A549 (cell line): ENCODE results near the gene ABCC4. TPM values are rescaled to one million over a fixed set of nuclear protein-coding genes. Genes with fewer than 3 reads are reported as not detected.

Source experiments
- ATAC-seq, 2 experiments: fragments of 200-7000 bp in 1 of 2; fragments of >200 bp in 1 of 2; cut with Nextera tagmentation in 1 of 2; cut with Tn5 transposase in 1 of 2; 3 replicates each; pipeline versions ENCODE4 v1.8.0 to v1.9.1; 2018 to 2020; ENCODE audit warnings: mild to moderate bottlenecking in 1 of 2, moderate library complexity in 1 of 2
- CTCF ChIA-PET: fragments of 300-600 bp; sonication (Branson Sonifier 250); formaldehyde crosslinking; extraction: SDS; loops from one replicate; lab custom pipeline; 2021; ENCODE audit warnings: antibody characterized with exemption, inconsistent platforms; lab: Yijun Ruan, JAX
- POLR2A ChIA-PET: fragments of 350-600 bp; formaldehyde crosslinking; extraction: SDS; loops from one replicate; lab custom pipeline; 2021; ENCODE audit warnings: antibody characterized with exemption, inconsistent platforms; lab: Yijun Ruan, JAX
- DNase-seq, 2 experiments: peaks; one replicate each; pipeline versions ENCODE4 v3.0.0 to v3.0.0-alpha.2; 2011 to 2016; ENCODE audit warnings: low read depth in 1 of 2, low spot score in 1 of 2
- FAIRE-seq: peaks from 2 replicates; lab custom pipeline; 2011; peaks lifted over from hg19 to GRCh38; lab: Jason Lieb, UNC
- H3K27ac ChIP-seq, 2 experiments: fragments of >200 bp; sonication (Bioruptor Twin); formaldehyde crosslinking; 3 replicates each; pipeline ENCODE4 v1.5.1; 2016 to 2017
- H3K4me1 ChIP-seq: fragments of >200 bp; sonication (Bioruptor Twin); formaldehyde crosslinking; 3 replicates; pipeline ENCODE4 v1.6.1; 2016
- H3K4me2 ChIP-seq: fragments of >200 bp; sonication (Bioruptor Twin); formaldehyde crosslinking; 3 replicates; pipeline ENCODE4 v1.6.1; 2016
- H3K4me3 ChIP-seq: fragments of >200 bp; sonication (Bioruptor Twin); formaldehyde crosslinking; 3 replicates; pipeline ENCODE4 v1.5.1; 2016
- H3K9me3 ChIP-seq: fragments of >200 bp; sonication (Bioruptor Twin); formaldehyde crosslinking; 3 replicates; pipeline ENCODE4 v1.6.1; 2016
- BHLHE40 ChIP-seq: IDR thresholded peaks from 2 replicates; pipeline ENCODE4 v1.6.1; 2012; ENCODE audit warnings: low read depth, low read length, inconsistent platforms
- CHD2 ChIP-seq: fragments of 150-350 bp; IDR thresholded peaks from 2 replicates; pipeline ENCODE4 v1.6.1; 2014; ENCODE audit warnings: low read length; ENCODE audit not compliant: partially characterized antibody
- EHF ChIP-seq: fragments of 250-450 bp; sonication (Bioruptor Pico); IDR thresholded peaks from 2 replicates; pipeline ENCODE4 v1.5.0; 2020; ENCODE audit warnings: mild to moderate bottlenecking
- EP300 ChIP-seq, 2 experiments: fragments of >200 bp; sonication (Bioruptor Twin); formaldehyde crosslinking; IDR thresholded peaks; 2 replicates in 1 of 2; 3 replicates in 1 of 2; pipeline ENCODE4 v1.6.1; 2016 to 2017
- FOSL2 ChIP-seq, 2 experiments: fragments of 450-650 bp in 1 of 2; fragments of >200 bp in 1 of 2; sonication (Bioruptor Twin) in 1 of 2; formaldehyde crosslinking; IDR thresholded peaks; 2 replicates each; pipeline versions ENCODE4 v1.5.0 to v1.6.1; 2016 to 2020; ENCODE audit warnings: mild to moderate bottlenecking in 1 of 2, moderate library complexity in 1 of 2
- FOXS1 ChIP-seq: fragments of 250-450 bp; sonication (Bioruptor Pico); IDR thresholded peaks from 2 replicates; pipeline ENCODE4 v1.5.0; 2020; ENCODE audit warnings: mild to moderate bottlenecking, moderate library complexity
- GATA3 ChIP-seq: IDR thresholded peaks from 2 replicates; pipeline ENCODE4 v1.6.1; 2012; ENCODE audit warnings: borderline replicate concordance
- HDAC2 ChIP-seq: fragments of 200-600 bp; sonication (generic); IDR thresholded peaks from 2 replicates; pipeline ENCODE4 v1.6.1; 2016
- HOXA7 ChIP-seq: fragments of 250-450 bp; sonication (Bioruptor Pico); IDR thresholded peaks from 2 replicates; pipeline ENCODE4 v1.5.0; 2020; ENCODE audit warnings: mild to moderate bottlenecking, moderate library complexity
- HOXB5 ChIP-seq: fragments of 250-450 bp; sonication (Bioruptor Pico); IDR thresholded peaks from 2 replicates; pipeline ENCODE4 v1.5.0; 2020; ENCODE audit warnings: mild to moderate bottlenecking, moderate library complexity
- JUN ChIP-seq, 2 experiments: fragments of >200 bp; sonication (Bioruptor Twin); formaldehyde crosslinking; IDR thresholded peaks; 2 replicates in 1 of 2; 3 replicates in 1 of 2; pipeline ENCODE4 v1.6.1; 2016 to 2017
- KDM1A ChIP-seq: fragments of 200-600 bp; sonication (generic); IDR thresholded peaks from 2 replicates; pipeline ENCODE4 v1.6.1; 2016; ENCODE audit warnings: low read depth, mild to moderate bottlenecking
- MAFK ChIP-seq: fragments of 450-650 bp; IDR thresholded peaks from 2 replicates; pipeline ENCODE4 v1.6.1; 2014; ENCODE audit not compliant: partially characterized antibody
- NFE2L2 ChIP-seq: fragments of 150-350 bp; conservative IDR thresholded peaks from 2 replicates; pipeline ENCODE4 v1.6.1; 2014; ENCODE audit warnings: low read length
- NPAS2 ChIP-seq: fragments of 250-450 bp; sonication (Bioruptor Pico); IDR thresholded peaks from 2 replicates; pipeline ENCODE4 v1.8.0; 2022; ENCODE audit warnings: mild to moderate bottlenecking, moderate library complexity, borderline replicate concordance
- RAD21 ChIP-seq, 2 experiments: fragments of >200 bp in 1 of 2; sonication (Bioruptor Twin) in 1 of 2; formaldehyde crosslinking in 1 of 2; IDR thresholded peaks in 1 of 2; conservative IDR thresholded peaks in 1 of 2; 2 replicates in 1 of 2; 3 replicates in 1 of 2; pipeline ENCODE4 v1.6.1; 2012 to 2018; ENCODE audit warnings: inconsistent platforms in 1 of 2
- RARB ChIP-seq: fragments of 250-450 bp; sonication (Bioruptor Pico); IDR thresholded peaks from 2 replicates; pipeline ENCODE4 v1.8.0; 2021; ENCODE audit warnings: mild to moderate bottlenecking, moderate library complexity
- RCOR1 ChIP-seq: fragments of 150-350 bp; IDR thresholded peaks from 2 replicates; pipeline ENCODE4 v1.6.1; 2014; ENCODE audit warnings: antibody characterized with exemption, low read length, low read depth
- RFX5 ChIP-seq: fragments of 450-650 bp; IDR thresholded peaks from 2 replicates; pipeline ENCODE4 v1.7.1; 2014; ENCODE audit warnings: antibody characterized with exemption, mild to moderate bottlenecking, moderate library complexity
- SREBF2 ChIP-seq: fragments of 450-650 bp; IDR thresholded peaks from 2 replicates; pipeline ENCODE4 v1.6.1; 2014; ENCODE audit warnings: mild to moderate bottlenecking, moderate library complexity
- TP53 ChIP-seq: fragments of 250-450 bp; sonication (Bioruptor Pico); IDR thresholded peaks from 2 replicates; pipeline ENCODE4 v1.5.0; 2021; ENCODE audit warnings: mild to moderate bottlenecking, moderate library complexity
- ZC3H11A ChIP-seq: fragments of 450-650 bp; IDR thresholded peaks from 2 replicates; pipeline ENCODE4 v1.6.1; 2014; ENCODE audit warnings: antibody characterized with exemption, mild to moderate bottlenecking
- WGBS: methylation state at CpG from one replicate; pipeline ENCODE4 v1.1.6; 2017; ENCODE audit errors: missing lambda C conversion rate; 5-methylcytosine and 5-hydroxymethylcytosine counted together
- polyA plus RNA-seq, 4 experiments: library from polyadenylated mRNA; depleted of rRNA in 3 of 4; stranded (reverse); fragments of >200 nt; fragmentation: RNase III in 1 of 4; extraction: RNeasy Plus Mini Kit Qiagen cat#74134 plus additional on column Dnase treatment in 1 of 4; gene quantifications; 2 replicates in 3 of 4; 3 replicates in 1 of 4; pipeline ENCODE4 v1.2.3, GENCODE V29; 2011 to 2017
- TF ChIP-seq, protein P1 (sequence below): fragments of >200 bp; sonication (Bioruptor Twin); formaldehyde crosslinking; IDR thresholded peaks from 3 replicates; pipeline ENCODE4 v1.6.1; 2016
- TF ChIP-seq, protein P2 (sequence below): fragments of 200-600 bp; sonication (generic); IDR thresholded peaks from 2 replicates; pipeline ENCODE4 v1.6.1; 2016; ENCODE audit warnings: antibody characterized with exemption, mild to moderate bottlenecking, moderate library complexity
- TF ChIP-seq, protein P3 (sequence below): fragments of 150-350 bp; IDR thresholded peaks from 2 replicates; pipeline ENCODE4 v1.6.1; 2014; ENCODE audit warnings: low read depth, mild to moderate bottlenecking, low read length

The ABCC4 gene
- polyA plus RNA-seq, 2 of the 4 experiments (the other 2 are of a cell fraction): 23.5 to 56.2 TPM

DNA sequence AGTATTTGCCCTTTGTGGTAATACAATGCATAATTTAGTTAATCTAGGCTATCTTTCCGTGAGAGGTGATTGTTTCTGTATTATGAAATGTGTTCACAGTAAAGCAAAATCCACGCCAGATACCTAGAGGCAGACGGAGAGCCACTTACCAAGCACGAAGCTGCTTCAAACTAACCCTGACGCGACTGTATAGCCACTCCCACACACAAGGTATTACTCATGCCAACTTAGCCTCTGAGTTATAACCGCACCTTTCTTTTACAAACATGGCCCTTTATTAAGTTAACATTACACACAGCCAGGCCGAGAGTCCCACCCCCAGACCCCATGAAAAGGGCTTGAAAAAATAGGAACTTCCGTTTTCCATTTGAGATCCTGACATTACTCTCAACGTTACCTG lies 185.7 kb downstream of the ABCC4 start:
- POLR2A ChIA-PET: interaction anchor here (0.8 kb wide), 1 partner anchor 148 kb away, joined by 8 read pairs; no protein-coding TSS in a partner anchor
- CTCF ChIA-PET: no interaction called here
- Histone ChIP-seq H3K9me3 (no peaks in the 10 kb centered on the region), H3K4me1 (peaks cover 60% of the 10 kb centered on the region), H3K27ac (peak overlapping the region; percentile 67 to 70), H3K4me3 (peak overlapping the region; percentile 19; the same call in 1 of the 3 replicates), H3K4me2 (peak overlapping the region; percentile 69)
- TF ChIP-seq GATA3 (no peak), RFX5 (no peak), CHD2 (no peak), EP300 (IDR thresholded peaks at IDR 0.05) (0 out of 5 replicates have a peak, but pooled peaks of 1 of the 2 experiments have one; percentile 15), FOXS1 (CRISPR knock-in tag) (no peak), MAFK (no peak), BHLHE40 (no peak), HDAC2 (no peak), RAD21 (conservative IDR thresholded peaks at IDR 0.05 in 1 of 2, IDR thresholded peaks at IDR 0.05 in 1 of 2) (no peak), FOSL2 (IDR thresholded peaks at IDR 0.05) (no peak), FOSL2 (CRISPR knock-in tag; IDR thresholded peaks at IDR 0.05) (peak; percentile 64), RCOR1 (no peak), RARB (CRISPR knock-in tag) (no peak)
- TF ChIP-seq, protein P1, sequence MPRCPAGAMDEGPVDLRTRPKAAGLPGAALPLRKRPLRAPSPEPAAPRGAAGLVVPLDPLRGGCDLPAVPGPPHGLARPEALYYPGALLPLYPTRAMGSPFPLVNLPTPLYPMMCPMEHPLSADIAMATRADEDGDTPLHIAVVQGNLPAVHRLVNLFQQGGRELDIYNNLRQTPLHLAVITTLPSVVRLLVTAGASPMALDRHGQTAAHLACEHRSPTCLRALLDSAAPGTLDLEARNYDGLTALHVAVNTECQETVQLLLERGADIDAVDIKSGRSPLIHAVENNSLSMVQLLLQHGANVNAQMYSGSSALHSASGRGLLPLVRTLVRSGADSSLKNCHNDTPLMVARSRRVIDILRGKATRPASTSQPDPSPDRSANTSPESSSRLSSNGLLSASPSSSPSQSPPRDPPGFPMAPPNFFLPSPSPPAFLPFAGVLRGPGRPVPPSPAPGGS: no peak
- WGBS: under 1% methylated on average over 10 of the region's 10 CpGs
- ATAC-seq: peak; percentile 93
- no peak for FAIRE-seq
- DNase-seq: peak; percentile 33 to 94

DNA sequence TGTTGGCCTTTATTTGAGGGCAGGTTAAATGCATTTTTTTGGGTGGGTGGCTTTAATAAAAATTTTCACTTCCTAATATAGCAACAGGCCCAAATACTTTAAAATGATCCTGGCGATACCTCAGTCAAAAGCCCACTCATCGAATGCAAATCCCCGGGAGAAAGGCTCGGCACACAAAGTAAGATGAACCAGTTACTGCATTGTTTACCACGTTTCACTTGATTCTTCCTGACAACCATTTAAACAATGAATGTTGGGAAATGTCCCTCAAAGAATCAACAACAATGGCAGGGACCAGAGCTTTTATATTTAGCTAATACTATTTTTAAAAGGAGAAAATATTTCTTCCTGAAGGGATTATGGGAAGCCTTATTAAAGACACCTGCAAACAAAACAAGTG lies 187.7 kb downstream of the ABCC4 start:
- peak overlapping the region in 1 of 2 experiments; percentile 70; a peak in 4 of 6 replicates for H3K27ac ChIP-seq
- no peak overlapping the region for H3K4me2 ChIP-seq
- peaks cover 55% of the 10 kb centered on the region for H3K4me1 ChIP-seq
- no peak overlapping the region for H3K4me3 ChIP-seq
- CTCF ChIA-PET: interaction anchor here (0.9 to 3.6 kb wide), 3 partner anchors 10 to 43 kb away, joined by 3 to 12 read pairs (median 3); no protein-coding TSS in a partner anchor
- no peaks in the 10 kb centered on the region for H3K9me3 ChIP-seq
- FAIRE-seq: no peak
- TF ChIP-seq KDM1A (no peak), FOSL2 (IDR thresholded peaks at IDR 0.05) (no peak), FOSL2 (CRISPR knock-in tag; IDR thresholded peaks at IDR 0.05) (no peak), TP53 (CRISPR knock-in tag) (no peak), NFE2L2 (no peak), ZC3H11A (no peak), RCOR1 (no peak), FOXS1 (CRISPR knock-in tag) (no peak), HOXA7 (CRISPR knock-in tag) (no peak)
- TF ChIP-seq, protein P2, sequence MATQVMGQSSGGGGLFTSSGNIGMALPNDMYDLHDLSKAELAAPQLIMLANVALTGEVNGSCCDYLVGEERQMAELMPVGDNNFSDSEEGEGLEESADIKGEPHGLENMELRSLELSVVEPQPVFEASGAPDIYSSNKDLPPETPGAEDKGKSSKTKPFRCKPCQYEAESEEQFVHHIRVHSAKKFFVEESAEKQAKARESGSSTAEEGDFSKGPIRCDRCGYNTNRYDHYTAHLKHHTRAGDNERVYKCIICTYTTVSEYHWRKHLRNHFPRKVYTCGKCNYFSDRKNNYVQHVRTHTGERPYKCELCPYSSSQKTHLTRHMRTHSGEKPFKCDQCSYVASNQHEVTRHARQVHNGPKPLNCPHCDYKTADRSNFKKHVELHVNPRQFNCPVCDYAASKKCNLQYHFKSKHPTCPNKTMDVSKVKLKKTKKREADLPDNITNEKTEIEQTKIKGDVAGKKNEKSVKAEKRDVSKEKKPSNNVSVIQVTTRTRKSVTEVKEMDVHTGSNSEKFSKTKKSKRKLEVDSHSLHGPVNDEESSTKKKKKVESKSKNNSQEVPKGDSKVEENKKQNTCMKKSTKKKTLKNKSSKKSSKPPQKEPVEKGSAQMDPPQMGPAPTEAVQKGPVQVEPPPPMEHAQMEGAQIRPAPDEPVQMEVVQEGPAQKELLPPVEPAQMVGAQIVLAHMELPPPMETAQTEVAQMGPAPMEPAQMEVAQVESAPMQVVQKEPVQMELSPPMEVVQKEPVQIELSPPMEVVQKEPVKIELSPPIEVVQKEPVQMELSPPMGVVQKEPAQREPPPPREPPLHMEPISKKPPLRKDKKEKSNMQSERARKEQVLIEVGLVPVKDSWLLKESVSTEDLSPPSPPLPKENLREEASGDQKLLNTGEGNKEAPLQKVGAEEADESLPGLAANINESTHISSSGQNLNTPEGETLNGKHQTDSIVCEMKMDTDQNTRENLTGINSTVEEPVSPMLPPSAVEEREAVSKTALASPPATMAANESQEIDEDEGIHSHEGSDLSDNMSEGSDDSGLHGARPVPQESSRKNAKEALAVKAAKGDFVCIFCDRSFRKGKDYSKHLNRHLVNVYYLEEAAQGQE: no peak
- POLR2A ChIA-PET: no interaction called here
- ATAC-seq: no peak
- 91% methylated on average over 5 of the region's 5 CpGs for WGBS
- DNase-seq: no peak

DNA sequence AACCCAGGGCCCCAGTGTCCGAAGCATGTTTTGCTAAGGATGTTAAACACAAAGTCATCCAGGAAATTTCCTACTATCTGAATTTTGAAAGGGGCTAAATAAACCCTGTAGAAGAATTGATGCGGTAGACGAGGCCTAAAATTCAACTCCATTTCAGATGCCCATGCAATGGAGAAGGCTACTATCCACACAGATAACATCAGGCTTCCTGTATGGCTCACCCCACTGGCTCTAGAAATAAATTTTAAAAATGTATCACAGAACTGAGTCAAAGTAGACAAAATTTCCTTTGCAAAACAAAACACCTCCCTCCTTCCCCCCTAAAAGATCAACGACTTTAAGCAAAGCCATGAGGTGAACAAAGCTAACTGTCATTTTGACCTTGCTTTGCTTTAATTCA lies 188.4 kb downstream of the ABCC4 start:
- no peak overlapping the region for H3K4me2 ChIP-seq
- no peaks in the 10 kb centered on the region for H3K9me3 ChIP-seq
- WGBS: 83% methylated on average over 4 of the region's 4 CpGs
- CTCF ChIA-PET: interaction anchor here (0.9 to 3.6 kb wide), 2 partner anchors 13 to 43 kb away, joined by 3 to 12 read pairs; no protein-coding TSS in a partner anchor
- peak overlapping the region in 1 of 2 experiments; percentile 35; a peak in 2 of 6 replicates for H3K27ac ChIP-seq
- FAIRE-seq: no peak
- no peak for DNase-seq
- POLR2A ChIA-PET: no interaction called here
- peaks cover 52% of the 10 kb centered on the region for H3K4me1 ChIP-seq
- ATAC-seq: no peak
- no peak overlapping the region for H3K4me3 ChIP-seq
- TF ChIP-seq EHF (CRISPR knock-in tag): no peak
- TF ChIP-seq, protein P1: no peak
- no peak for TF ChIP-seq SREBF2
- no peak for TF ChIP-seq HOXB5
- TF ChIP-seq, protein P3, sequence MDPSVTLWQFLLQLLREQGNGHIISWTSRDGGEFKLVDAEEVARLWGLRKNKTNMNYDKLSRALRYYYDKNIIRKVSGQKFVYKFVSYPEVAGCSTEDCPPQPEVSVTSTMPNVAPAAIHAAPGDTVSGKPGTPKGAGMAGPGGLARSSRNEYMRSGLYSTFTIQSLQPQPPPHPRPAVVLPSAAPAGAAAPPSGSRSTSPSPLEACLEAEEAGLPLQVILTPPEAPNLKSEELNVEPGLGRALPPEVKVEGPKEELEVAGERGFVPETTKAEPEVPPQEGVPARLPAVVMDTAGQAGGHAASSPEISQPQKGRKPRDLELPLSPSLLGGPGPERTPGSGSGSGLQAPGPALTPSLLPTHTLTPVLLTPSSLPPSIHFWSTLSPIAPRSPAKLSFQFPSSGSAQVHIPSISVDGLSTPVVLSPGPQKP: no peak
- no peak for TF ChIP-seq RAD21 (conservative IDR thresholded peaks at IDR 0.05 in 1 of 2, IDR thresholded peaks at IDR 0.05 in 1 of 2)
- TF ChIP-seq RARB (CRISPR knock-in tag): no peak
- TF ChIP-seq NPAS2: no peak
- no peak for TF ChIP-seq FOXS1 (CRISPR knock-in tag)
- TF ChIP-seq JUN (IDR thresholded peaks at IDR 0.05): no peak
